Astrocyte of the spinal cord (primary cell): ENCODE results near the gene GAN.

ENCODE experiments used
- DNase-seq: peaks from one replicate; pipeline ENCODE4 v3.0.0; 2011; ENCODE audit warnings: low read depth, low spot score
- H3K4me3 ChIP-seq: 2 replicates; pipeline ENCODE4 v1.5.1; 2011; ENCODE audit warnings: low read depth, mild to moderate bottlenecking, low read length, moderate library complexity
- in situ Hi-C: cut with HindIII; loops from 2 replicates; pipeline ENCODE4 v1.10.0; 2017; ENCODE audit warnings: low sequenced_read_pairs
- TF ChIP-seq, protein P1 (sequence below): IDR thresholded peaks from 2 replicates; pipeline ENCODE4 v1.5.1; 2012; ENCODE audit warnings: low read depth, mild to moderate bottlenecking, low read length, inconsistent platforms

Gene GAN, protein sequence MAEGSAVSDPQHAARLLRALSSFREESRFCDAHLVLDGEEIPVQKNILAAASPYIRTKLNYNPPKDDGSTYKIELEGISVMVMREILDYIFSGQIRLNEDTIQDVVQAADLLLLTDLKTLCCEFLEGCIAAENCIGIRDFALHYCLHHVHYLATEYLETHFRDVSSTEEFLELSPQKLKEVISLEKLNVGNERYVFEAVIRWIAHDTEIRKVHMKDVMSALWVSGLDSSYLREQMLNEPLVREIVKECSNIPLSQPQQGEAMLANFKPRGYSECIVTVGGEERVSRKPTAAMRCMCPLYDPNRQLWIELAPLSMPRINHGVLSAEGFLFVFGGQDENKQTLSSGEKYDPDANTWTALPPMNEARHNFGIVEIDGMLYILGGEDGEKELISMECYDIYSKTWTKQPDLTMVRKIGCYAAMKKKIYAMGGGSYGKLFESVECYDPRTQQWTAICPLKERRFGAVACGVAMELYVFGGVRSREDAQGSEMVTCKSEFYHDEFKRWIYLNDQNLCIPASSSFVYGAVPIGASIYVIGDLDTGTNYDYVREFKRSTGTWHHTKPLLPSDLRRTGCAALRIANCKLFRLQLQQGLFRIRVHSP

DNA sequence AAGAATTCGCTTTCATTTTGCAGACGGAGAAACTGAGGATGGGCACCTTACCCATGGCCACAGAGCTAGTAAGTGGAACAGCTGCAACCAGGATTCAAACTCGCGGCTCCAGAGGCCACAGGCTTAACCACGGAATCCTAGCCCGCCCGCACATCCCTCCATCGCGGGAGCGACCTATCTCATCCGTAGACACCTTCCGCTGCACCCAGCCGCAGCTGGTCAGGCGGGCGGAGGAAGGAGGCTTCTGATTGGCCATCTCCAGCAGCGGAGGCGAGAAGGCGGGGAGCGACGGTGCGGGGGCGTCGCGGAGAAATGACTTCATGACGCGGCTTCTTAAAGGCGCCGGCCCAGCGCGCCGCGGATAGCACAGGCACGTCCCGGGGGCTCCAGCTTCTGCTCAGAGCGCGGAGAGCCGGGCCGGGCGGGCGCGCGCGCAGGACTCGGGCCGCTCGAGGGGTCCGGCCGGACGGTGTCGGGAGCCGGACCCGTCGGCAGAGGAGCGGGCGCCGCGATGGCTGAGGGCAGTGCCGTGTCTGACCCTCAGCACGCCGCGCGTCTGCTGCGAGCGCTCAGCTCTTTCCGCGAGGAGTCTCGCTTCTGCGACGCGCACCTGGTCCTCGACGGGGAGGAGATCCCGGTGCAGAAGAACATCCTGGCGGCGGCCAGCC, at the start of gene GAN:
Gene GAN, plus strand, starts transcription at position 360 of the 668 bp plus-strand sequence. Its CDS starts 152 bp downstream, at position 512.
- H3K4me3 ChIP-seq = peak within 1 kb of the TSS; percentile 84
- TF ChIP-seq, protein P1, sequence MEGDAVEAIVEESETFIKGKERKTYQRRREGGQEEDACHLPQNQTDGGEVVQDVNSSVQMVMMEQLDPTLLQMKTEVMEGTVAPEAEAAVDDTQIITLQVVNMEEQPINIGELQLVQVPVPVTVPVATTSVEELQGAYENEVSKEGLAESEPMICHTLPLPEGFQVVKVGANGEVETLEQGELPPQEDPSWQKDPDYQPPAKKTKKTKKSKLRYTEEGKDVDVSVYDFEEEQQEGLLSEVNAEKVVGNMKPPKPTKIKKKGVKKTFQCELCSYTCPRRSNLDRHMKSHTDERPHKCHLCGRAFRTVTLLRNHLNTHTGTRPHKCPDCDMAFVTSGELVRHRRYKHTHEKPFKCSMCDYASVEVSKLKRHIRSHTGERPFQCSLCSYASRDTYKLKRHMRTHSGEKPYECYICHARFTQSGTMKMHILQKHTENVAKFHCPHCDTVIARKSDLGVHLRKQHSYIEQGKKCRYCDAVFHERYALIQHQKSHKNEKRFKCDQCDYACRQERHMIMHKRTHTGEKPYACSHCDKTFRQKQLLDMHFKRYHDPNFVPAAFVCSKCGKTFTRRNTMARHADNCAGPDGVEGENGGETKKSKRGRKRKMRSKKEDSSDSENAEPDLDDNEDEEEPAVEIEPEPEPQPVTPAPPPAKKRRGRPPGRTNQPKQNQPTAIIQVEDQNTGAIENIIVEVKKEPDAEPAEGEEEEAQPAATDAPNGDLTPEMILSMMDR = no peak
- in situ Hi-C loops = no loop called here
- DNase-seq = peak; percentile 98

DNA sequence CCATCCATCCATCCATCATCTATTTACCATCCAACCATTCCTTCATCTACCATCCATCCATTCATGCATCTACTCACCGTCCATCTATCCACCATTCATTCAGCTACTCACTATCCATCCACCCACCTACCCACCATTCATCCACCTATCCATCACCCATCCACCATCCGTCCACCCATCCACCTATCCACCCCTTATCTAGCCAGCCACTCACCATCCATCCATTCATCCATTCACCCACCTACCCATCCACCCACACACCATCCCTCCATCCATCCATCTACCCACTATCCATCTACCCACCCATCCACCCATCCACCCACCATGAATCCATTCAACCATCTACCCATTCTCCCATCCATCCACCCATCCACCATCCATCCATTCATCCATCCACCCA, 49.7 kb upstream of the GAN start:
- DNase-seq = no peak
- no peak overlapping the region for H3K4me3 ChIP-seq
- TF ChIP-seq, protein P1 = no peak
- in situ Hi-C loops = no loop called here

DNA sequence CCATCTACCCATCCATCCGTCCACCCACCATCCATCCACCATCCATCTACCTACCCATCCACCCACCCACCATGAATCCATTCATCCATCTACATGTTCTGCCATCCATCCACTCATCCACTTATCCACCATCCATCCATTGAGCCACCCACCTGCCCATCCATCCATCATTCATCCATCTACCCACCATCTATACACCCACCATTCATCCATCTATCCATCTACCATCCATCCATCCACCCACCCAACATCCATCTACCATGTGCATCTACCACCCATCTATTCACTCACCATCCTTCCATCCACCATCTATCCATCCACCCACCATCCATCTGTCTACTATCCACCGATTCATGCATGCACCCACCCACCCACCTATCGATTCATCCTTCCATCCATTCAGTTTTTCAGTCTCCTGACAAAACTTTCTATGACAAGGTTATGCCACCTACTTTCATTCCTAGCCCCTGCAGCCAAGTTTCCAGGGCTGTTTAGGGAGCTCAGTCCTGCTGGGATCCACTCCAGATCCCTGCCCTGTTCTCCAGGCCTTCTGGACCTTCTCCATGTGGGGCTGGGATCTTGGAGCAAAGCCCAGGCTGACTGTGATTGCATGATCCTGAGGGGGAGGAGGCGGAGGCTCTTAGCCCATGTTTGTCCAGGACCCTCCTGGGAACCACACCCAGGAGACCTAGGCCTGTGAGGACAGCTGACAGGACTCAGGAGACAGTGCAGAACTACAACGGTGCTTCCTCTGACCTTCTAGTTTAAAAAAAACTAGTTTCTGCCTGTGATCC, 48.9 kb upstream of the GAN start:
- no peak overlapping the region for H3K4me3 ChIP-seq
- in situ Hi-C loops = no loop called here
- TF ChIP-seq, protein P1 = no peak
- no peak for DNase-seq

DNA sequence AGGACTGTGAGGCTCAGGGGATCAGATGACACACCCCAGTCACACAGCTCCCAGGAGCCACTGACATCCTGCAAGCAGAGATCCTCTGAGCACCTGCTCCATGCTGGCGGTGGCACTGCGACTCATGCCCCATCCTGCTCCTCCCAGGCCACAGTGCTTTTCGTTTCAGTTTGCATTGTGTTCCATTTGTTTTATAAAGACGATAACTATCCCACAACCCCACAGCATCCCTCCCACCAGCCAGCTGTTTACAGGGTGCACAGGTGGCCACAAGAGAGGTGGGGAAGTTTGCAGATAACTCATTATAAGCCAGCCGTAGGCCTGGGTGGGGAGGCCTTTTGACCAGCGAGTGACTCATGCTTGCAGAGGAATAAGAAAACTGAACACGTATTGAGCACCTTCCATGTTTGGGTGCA, 48.1 kb upstream of the GAN start:
- DNase-seq = no peak
- no peak overlapping the region for H3K4me3 ChIP-seq
- TF ChIP-seq, protein P1 = no peak
- in situ Hi-C loops = no loop called here

DNA sequence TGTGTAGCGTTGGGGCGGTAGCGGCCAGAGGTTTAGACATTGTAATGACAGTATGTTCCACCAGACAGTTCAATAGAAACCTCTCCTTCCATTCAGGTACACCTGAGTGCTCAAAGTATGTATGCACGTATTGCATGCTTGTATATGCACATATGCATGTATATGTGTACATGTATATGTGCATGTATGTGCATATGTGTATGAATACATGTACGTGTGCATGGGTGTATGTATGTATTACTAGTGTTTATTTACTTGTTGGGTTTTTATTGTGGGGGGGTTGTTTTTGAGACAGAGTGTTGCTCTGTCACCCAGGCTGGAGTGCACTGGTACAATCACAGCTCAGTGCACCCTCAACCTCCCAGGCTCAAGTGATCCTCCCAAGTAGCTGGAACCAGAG, 46.3 kb upstream of the GAN start:
- DNase-seq = no peak
- in situ Hi-C loops = no loop called here
- TF ChIP-seq, protein P1 = no peak
- H3K4me3 ChIP-seq = no peak overlapping the region
